NB4 (cell line): Measurements from ENCODE around the gene SLC35F2.

Source experiments
- DNase-seq: peaks from one replicate; pipeline ENCODE4 v3.0.0; 2010; ENCODE audit warnings: low read depth
- H3K4me3 ChIP-seq: one replicate; pipeline ENCODE4 v1.5.1; 2011; ENCODE audit warnings: mild to moderate bottlenecking, low read depth, low read length, moderate library complexity
- MYC ChIP-seq: IDR thresholded peaks from 2 replicates; pipeline ENCODE4 v1.6.1; 2011; ENCODE audit warnings: low read depth, low read length
- POLR2A ChIP-seq: IDR thresholded peaks from 2 replicates; pipeline ENCODE4 v1.6.1; 2011; ENCODE audit warnings: mild to moderate bottlenecking; ENCODE audit not compliant: insufficient read length; ENCODE audit errors: extremely low read depth
- TF ChIP-seq, protein P1 (sequence below): IDR thresholded peaks from one replicate; pipeline ENCODE4 v1.5.1; 2012; ENCODE audit warnings: low read depth, low read length
- TF ChIP-seq, protein P2 (sequence below): IDR thresholded peaks from 2 replicates; pipeline ENCODE4 v1.6.1; 2011; ENCODE audit warnings: low read depth, low read length

The SLC35F2 gene

GRCh38 chr11:107752949-107753822, 105.4 kb downstream of the SLC35F2 start:
- no peak for DNase-seq
- TF ChIP-seq POLR2A (no peak), MYC (no peak)
- TF ChIP-seq, protein P1, sequence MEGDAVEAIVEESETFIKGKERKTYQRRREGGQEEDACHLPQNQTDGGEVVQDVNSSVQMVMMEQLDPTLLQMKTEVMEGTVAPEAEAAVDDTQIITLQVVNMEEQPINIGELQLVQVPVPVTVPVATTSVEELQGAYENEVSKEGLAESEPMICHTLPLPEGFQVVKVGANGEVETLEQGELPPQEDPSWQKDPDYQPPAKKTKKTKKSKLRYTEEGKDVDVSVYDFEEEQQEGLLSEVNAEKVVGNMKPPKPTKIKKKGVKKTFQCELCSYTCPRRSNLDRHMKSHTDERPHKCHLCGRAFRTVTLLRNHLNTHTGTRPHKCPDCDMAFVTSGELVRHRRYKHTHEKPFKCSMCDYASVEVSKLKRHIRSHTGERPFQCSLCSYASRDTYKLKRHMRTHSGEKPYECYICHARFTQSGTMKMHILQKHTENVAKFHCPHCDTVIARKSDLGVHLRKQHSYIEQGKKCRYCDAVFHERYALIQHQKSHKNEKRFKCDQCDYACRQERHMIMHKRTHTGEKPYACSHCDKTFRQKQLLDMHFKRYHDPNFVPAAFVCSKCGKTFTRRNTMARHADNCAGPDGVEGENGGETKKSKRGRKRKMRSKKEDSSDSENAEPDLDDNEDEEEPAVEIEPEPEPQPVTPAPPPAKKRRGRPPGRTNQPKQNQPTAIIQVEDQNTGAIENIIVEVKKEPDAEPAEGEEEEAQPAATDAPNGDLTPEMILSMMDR: no peak
- TF ChIP-seq, protein P2, sequence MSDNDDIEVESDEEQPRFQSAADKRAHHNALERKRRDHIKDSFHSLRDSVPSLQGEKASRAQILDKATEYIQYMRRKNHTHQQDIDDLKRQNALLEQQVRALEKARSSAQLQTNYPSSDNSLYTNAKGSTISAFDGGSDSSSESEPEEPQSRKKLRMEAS: no peak
- no peak overlapping the region for H3K4me3 ChIP-seq

GRCh38 chr11:107752508-107752907, 106.1 kb downstream of the SLC35F2 start:
- DNase-seq: no peak
- no peak for TF ChIP-seq POLR2A
- no peak for TF ChIP-seq MYC
- TF ChIP-seq, protein P2: no peak
- TF ChIP-seq, protein P1: no peak
- no peak overlapping the region for H3K4me3 ChIP-seq

DNA sequence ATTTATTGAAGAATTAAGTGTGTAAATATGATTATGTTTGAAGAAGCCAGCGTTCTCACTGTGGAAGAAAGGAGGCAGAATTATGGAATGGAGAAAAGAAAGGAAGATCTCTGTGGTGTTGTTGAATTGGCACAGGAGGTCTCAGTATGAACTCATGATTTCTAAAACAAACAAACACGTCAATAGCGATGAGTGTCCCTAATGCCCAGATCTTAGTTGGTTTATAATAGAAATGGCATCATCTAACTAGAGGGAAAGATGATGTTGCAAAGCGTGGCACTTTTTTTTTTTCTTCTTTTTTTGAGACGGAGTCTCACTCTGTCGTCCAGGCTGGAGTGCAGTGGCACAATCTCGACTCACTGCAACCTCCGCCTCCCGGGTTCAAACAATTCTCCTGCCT, 107.5 kb downstream of the SLC35F2 start:
- no peak for DNase-seq
- TF ChIP-seq, protein P2: no peak
- no peak for TF ChIP-seq POLR2A
- TF ChIP-seq, protein P1: no peak
- TF ChIP-seq MYC: no peak
- H3K4me3 ChIP-seq: no peak overlapping the region

GRCh38 chr11:107750313-107750712, 108.3 kb downstream of the SLC35F2 start:
- H3K4me3 ChIP-seq: no peak overlapping the region
- TF ChIP-seq, protein P1: no peak
- TF ChIP-seq, protein P2: no peak
- no peak for TF ChIP-seq MYC
- TF ChIP-seq POLR2A: no peak
- no peak for DNase-seq

GRCh38 chr11:107747622-107748021, 111.0 kb downstream of the SLC35F2 start:
- TF ChIP-seq MYC: no peak
- TF ChIP-seq, protein P2: no peak
- TF ChIP-seq POLR2A: no peak
- TF ChIP-seq, protein P1: no peak
- no peak overlapping the region for H3K4me3 ChIP-seq
- DNase-seq: no peak
